ENCODE measurements around the gene CAMKV.
"Not testable (repeated sequence)": the region's sequence is repeated elsewhere in the genome, so short reads cannot be mapped to it uniquely, and the experiment has no call there.

Gene CAMKV

GRCh38 chr3:49910409-49911123, 40.9 kb upstream of the CAMKV start:
- Histone ChIP-seq H3F3A (ENCODE audit: insufficient read depth, low read length) (no peaks in the 10 kb centered on the region), H3K4me2 (ENCODE audit: low read length) (no peak overlapping the region), H3K9me3 (ENCODE audit: low read length) (no peaks in the 10 kb centered on the region), H3K4me1 (ENCODE audit: insufficient read depth, low read length, severe bottlenecking) (peaks cover 8% of the 10 kb centered on the region), H3K27ac (ENCODE audit: low read depth, low read length, poor library complexity, severe bottlenecking) (no peak overlapping the region), H3K27me3 (ENCODE audit: insufficient read depth, low read length) (no peaks in the 10 kb centered on the region), H2AFZ (ENCODE audit: low read length) (no peak overlapping the region), H4K20me1 (ENCODE audit: insufficient read depth, low read length) (no peaks in the 10 kb centered on the region), H3K9ac (ENCODE audit: low read length) (no peak overlapping the region), H3K36me3 (ENCODE audit: insufficient read depth, low read length) (peaks cover 27% of the 10 kb centered on the region; the same call in 1 of the 2 replicates), H3K9me2 (ENCODE audit: low read depth, low read length) (no peaks in the 10 kb centered on the region), H3K79me2 (ENCODE audit: insufficient read depth, low read length) (no peaks in the 10 kb centered on the region), H3K4me3 (ENCODE audit: low read depth, low read length, poor library complexity, severe bottlenecking) (no peak overlapping the region)
- TF ChIP-seq CTCF (IDR thresholded peaks at IDR 0.05; ENCODE audit: low read length) = no peak
- TF ChIP-seq EZH2 (IDR thresholded peaks at IDR 0.05; ENCODE audit: borderline replicate concordance, low read length) = no peak

GRCh38 chr3:49908373-49909199, 38.9 kb upstream of the CAMKV start:
- H2AFZ ChIP-seq (ENCODE audit: low read length) = no peak overlapping the region
- no peak overlapping the region for H3K4me2 ChIP-seq (ENCODE audit: low read length)
- no peak overlapping the region for H3K4me3 ChIP-seq (ENCODE audit: low read depth, low read length, poor library complexity, severe bottlenecking)
- no peak overlapping the region for H3K9ac ChIP-seq (ENCODE audit: low read length)
- peaks cover 25% of the 10 kb centered on the region for H3K4me1 ChIP-seq (ENCODE audit: insufficient read depth, low read length, severe bottlenecking)
- H3K9me2 ChIP-seq (ENCODE audit: low read depth, low read length) = no peaks in the 10 kb centered on the region
- H3K27me3 ChIP-seq (ENCODE audit: insufficient read depth, low read length) = no peaks in the 10 kb centered on the region
- no peaks in the 10 kb centered on the region for H3F3A ChIP-seq (ENCODE audit: insufficient read depth, low read length)
- H3K27ac ChIP-seq (ENCODE audit: low read depth, low read length, poor library complexity, severe bottlenecking) = no peak overlapping the region
- H3K79me2 ChIP-seq (ENCODE audit: insufficient read depth, low read length) = no peaks in the 10 kb centered on the region
- peaks cover 27% of the 10 kb centered on the region; the same call in 1 of the 2 replicates for H3K36me3 ChIP-seq (ENCODE audit: insufficient read depth, low read length)
- no peak for TF ChIP-seq CTCF (IDR thresholded peaks at IDR 0.05; ENCODE audit: low read length)
- TF ChIP-seq EZH2 (IDR thresholded peaks at IDR 0.05; ENCODE audit: borderline replicate concordance, low read length) = no peak
- H4K20me1 ChIP-seq (ENCODE audit: insufficient read depth, low read length) = no peaks in the 10 kb centered on the region
- H3K9me3 ChIP-seq (ENCODE audit: low read length) = no peaks in the 10 kb centered on the region

- Histone ChIP-seq H3K4me1 (ENCODE audit: insufficient read depth, low read length, severe bottlenecking) (peaks cover 40% of the 10 kb centered on the region), H3K4me2 (ENCODE audit: low read length) (peak overlapping the region; percentile 22; the same call in 1 of the 2 replicates), H3F3A (ENCODE audit: insufficient read depth, low read length) (no peaks in the 10 kb centered on the region), H3K9ac (ENCODE audit: low read length) (no peak overlapping the region; the same call in 1 of the 2 replicates), H3K4me3 (ENCODE audit: low read depth, low read length, poor library complexity, severe bottlenecking) (no peak overlapping the region), H3K79me2 (ENCODE audit: insufficient read depth, low read length) (no peaks in the 10 kb centered on the region), H2AFZ (ENCODE audit: low read length) (no peak overlapping the region), H3K27ac (ENCODE audit: low read depth, low read length, poor library complexity, severe bottlenecking) (no peak overlapping the region), H3K9me2 (ENCODE audit: low read depth, low read length) (no peaks in the 10 kb centered on the region), H3K9me3 (ENCODE audit: low read length) (no peaks in the 10 kb centered on the region), H4K20me1 (ENCODE audit: insufficient read depth, low read length) (no peaks in the 10 kb centered on the region), H3K36me3 (ENCODE audit: insufficient read depth, low read length) (peaks cover 16% of the 10 kb centered on the region; the same call in 1 of the 2 replicates), H3K27me3 (ENCODE audit: insufficient read depth, low read length) (no peaks in the 10 kb centered on the region)
- TF ChIP-seq EZH2 (IDR thresholded peaks at IDR 0.05; ENCODE audit: borderline replicate concordance, low read length) = no peak
- peak; percentile 81 for TF ChIP-seq CTCF (IDR thresholded peaks at IDR 0.05; ENCODE audit: low read length)
Observed at GRCh38 chr3:49906073-49906743, 36.5 kb upstream of the CAMKV start.

DNA sequence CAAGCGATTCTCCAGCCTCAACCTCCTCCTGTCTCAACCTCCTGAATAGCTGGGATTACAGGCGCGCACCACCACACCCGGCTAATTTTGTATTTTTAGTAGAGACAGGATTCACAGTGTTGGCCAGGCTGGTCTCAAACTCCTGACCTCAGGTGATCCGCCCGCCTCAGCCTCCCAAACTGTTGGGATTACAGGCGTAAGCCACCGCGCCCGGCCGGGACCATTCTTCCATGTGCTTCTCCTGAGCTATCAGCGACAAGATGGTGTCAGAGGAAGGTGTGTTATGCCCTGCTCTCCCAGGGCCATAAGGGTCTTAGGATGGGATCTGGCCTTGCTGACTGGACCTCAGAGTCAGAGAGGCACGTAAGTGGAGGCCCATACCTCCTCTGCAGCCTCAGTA, 34.7 kb upstream of the CAMKV start:
- not testable (repeated sequence) for H3K79me2 ChIP-seq (ENCODE audit: insufficient read depth, low read length); H3K27me3 ChIP-seq (ENCODE audit: insufficient read depth, low read length); H3K9me3 ChIP-seq (ENCODE audit: low read length); H3K9me2 ChIP-seq (ENCODE audit: low read depth, low read length); H2AFZ ChIP-seq (ENCODE audit: low read length); H3F3A ChIP-seq (ENCODE audit: insufficient read depth, low read length); H3K36me3 ChIP-seq (ENCODE audit: insufficient read depth, low read length); H4K20me1 ChIP-seq (ENCODE audit: insufficient read depth, low read length); H3K27ac ChIP-seq (ENCODE audit: low read depth, low read length, poor library complexity, severe bottlenecking)
- H3K4me3 ChIP-seq (ENCODE audit: low read depth, low read length, poor library complexity, severe bottlenecking) = peak overlapping the region; percentile 63
- peak overlapping the region; percentile 82 for H3K4me2 ChIP-seq (ENCODE audit: low read length)
- peaks cover 40% of the 10 kb centered on the region for H3K4me1 ChIP-seq (ENCODE audit: insufficient read depth, low read length, severe bottlenecking)
- peak overlapping the region; percentile 69; the same call in 1 of the 2 replicates for H3K9ac ChIP-seq (ENCODE audit: low read length)

All from OCI-LY1 (cell line).